LHCN-M2 (cell line): ENCODE measurements around the gene STRA6. TPM values are rescaled to one million over a fixed set of nuclear protein-coding genes. Genes with fewer than 3 reads are reported as not detected.
"Not testable (repeated sequence)": the region's sequence is repeated elsewhere in the genome, so short reads cannot be mapped to it uniquely, and the experiment has no call there.

ENCODE experiments used
- DNase-seq: peaks from one replicate; pipeline ENCODE4 v3.0.0-alpha.2; 2012; ENCODE audit warnings: low read depth
- total RNA-seq: library from RNA; depleted of rRNA; stranded (reverse); fragments of >200 nt; gene quantifications from 2 replicates; pipeline ENCODE4 v1.2.3, GENCODE V29; 2014

STRA6 gene
- total RNA-seq, 1 experiment from 2014 or later: not detected

GRCh38 chr15:74165461-74165860, 37.1 kb downstream of the STRA6 start:
- no peak for DNase-seq

GRCh38 chr15:74162195-74162536, 40.4 kb downstream of the STRA6 start:
- not testable (repeated sequence) for DNase-seq

DNA sequence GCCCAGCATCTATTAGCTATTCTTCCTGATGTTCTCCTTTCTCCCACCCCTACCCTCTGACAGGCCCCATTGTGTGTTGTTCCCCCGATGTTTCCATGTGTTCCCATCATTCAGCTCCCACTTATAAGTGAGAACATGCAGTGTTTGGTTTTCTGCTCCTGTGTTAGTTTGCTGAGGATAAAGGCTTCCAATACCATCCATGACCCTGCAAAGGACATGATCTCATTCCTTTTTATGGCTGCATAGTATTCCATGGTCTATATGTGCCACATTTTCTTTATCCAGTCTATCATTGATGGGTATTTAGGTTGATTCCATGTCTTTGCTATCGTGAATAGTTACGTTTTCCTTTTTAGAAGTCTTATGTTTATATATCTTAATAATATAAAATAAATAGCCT, 42.2 kb downstream of the STRA6 start:
- not testable (repeated sequence) for DNase-seq

GRCh38 chr15:74159773-74160172, 42.8 kb downstream of the STRA6 start:
- no peak for DNase-seq

DNA sequence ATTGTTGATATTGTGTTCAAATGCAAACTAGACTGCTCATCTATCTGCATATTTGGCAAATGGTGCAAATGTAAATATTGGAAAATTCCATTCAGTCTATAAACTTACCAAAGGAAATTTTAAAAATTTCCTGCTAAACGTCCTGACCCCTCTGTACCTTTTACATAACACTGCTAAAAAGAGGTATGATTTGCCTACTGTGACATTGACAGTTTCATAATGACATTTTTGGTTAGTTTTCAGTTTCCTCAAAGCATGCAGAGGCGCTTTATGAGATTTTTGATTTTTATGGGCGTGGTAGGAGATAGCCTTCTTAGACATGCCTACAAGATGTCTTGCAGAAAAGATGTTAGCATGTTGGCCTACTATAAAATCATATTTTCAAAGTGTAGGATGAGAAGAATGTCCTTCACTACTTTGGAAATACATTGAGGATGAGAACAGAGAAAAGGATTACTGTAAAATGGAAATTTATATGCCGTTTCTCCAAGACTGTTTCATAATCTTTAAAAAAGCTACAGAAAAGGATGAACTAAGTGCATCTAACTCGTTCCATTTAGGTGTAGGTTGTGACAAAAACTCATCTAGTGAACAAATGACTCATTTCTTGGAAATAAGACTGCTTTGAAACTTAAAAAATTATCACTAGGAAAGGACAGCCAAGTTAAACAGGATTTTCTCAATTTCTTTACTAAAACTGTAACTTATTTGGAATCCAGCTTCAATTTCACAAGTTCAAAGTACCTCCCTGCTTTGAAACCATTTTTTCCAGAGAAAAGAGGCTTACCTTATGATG, 43.5 kb downstream of the STRA6 start:
- no peak for DNase-seq

DNA sequence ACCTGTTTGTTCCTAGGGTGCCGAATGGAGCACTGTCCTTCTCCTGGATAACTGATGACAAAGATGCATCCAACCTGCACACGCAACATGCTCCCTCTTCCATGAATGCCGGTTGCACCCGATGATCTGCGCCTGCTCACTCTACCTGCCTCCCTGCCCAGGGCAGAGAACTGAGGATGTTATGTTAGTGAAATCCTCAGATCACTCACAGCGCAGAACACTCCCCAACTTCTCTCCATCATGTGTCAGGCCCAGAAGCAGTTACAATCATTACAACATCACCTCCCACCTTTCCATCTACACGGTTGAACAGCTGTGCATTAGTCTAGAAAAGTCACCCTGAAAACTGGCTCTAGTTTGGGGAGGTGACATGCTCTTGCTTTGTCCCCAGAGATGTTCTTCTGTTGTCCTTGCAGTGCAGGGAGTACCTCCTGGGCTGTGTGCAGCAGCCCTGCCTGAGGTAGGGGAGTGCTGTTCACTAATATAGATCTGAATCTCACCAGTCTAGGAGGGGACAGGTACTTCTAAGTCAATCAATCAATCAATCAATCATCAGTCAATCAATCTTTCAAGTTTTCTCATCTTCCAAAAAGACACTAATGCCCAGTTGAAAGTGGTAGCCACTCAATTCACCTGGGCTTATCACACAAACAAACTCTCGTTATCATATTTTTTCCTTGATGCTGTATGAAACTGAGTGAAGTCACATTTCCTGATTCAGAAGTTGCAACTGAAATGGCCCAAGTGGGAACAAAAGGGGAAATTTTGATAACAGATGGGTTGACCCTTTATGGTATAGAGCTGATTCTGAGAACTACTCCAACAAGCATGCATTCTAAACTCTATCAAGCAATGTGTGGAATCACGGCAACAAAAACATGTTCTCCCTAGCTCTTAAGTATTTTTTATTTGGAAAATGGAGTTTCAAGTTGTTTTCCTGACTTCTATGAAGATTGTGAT, 44.4 kb downstream of the STRA6 start:
- no peak for DNase-seq

- DNase-seq: no peak
Measured at GRCh38 chr15:74156678-74157411, 45.7 kb downstream of the STRA6 start.

- DNase-seq: no peak
Measured at GRCh38 chr15:74155766-74156417, 46.7 kb downstream of the STRA6 start.

DNA sequence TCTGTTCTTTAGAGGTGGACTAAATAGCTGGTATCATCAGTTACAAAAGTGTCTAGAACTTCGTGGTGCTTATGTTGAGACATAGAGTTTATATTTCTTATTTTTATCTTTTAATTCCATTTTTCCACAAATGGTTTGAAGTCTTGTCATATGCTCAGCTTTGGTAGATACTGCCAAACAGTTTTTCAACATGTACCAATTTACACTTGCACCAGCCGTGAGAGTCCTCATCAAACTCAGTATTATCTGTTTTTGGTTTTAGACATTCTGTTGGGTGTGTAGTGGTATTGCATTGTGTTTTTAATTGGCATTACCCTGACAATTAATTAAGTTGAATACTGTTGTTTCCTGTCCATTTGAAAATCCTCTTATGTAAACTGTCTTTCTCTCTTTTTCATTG, 55.5 kb downstream of the STRA6 start:
- no peak for DNase-seq

GRCh38 chr15:74146277-74146800, 56.2 kb downstream of the STRA6 start:
- no peak for DNase-seq

GRCh38 chr15:74144153-74144775, 58.3 kb downstream of the STRA6 start:
- no peak for DNase-seq

DNA sequence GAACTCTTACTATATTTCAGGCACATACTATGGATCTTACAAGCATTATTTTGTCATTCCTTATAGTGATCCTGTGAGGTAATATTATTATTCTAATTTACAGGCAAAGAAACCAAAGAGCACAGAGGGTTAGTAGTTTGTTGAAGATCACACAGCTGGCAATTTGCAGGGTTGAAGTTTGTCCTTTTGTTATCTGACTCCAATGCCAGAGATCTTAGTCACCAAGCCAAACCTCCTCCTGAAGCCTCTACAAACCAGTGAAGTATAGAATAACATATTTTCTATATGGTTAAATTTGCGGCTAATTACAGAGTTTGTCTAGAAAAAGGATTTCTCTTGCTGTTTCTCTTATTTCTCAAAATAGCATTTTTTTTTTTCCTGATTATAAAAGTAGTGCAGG, 61.0 kb downstream of the STRA6 start:
- DNase-seq: no peak

DNA sequence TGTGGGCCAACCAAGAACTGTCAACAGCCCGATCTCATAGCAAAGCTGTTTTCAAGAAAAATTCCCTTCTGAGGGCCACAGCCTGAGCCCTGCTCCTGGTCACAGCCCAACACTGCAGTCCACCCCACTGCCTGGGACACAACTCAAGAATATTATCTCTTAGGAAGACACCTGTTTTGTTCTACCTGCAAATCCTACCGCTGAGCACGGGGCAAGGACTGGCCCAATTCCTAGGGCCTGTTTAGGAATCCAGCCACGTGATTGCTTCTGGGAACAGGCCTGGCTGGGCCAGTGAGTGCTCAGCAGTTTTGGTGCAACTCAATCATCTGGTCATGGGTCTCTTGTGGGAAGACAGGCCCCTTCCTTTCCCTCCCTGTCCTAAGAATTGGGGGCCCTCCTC, 63.9 kb downstream of the STRA6 start:
- DNase-seq: no peak

DNA sequence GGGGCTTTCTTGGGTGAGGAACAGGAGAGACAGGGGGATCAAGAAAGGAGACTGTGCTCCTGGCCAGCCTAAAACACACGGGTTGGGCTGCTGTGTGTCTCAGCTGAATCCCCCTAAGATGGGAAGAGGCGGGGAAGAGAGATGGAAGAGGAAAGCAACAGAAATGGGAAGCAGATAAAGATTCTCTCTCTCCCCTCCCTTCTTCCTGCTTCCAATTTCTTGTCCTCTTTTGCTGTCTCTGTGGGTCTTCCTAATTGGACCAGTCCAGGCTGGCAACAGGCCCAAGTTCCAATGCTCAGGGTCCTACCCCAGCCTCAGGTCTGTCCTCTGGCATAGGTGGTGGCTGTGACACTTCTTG, 65.1 kb downstream of the STRA6 start:
- no peak for DNase-seq

- DNase-seq: no peak
Measured at GRCh38 chr15:74136814-74137536, 65.6 kb downstream of the STRA6 start.

DNA sequence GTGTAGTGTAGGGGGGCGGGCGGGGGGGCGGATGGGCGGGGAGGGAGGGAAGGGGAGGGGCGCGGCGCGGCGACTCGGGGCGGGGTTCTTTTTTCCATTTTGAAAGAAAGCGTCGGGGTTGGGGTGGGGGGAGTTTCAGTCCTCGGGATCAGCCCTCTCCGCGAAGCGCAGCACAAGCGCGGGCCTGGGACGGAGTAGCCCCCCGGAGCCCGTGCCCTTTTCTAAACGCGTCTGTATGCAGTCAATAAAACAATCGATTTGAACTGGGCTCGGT, 66.1 kb downstream of the STRA6 start:
- no peak for DNase-seq

GRCh38 chr15:74135041-74135565, 67.5 kb downstream of the STRA6 start:
- DNase-seq: no peak

DNA sequence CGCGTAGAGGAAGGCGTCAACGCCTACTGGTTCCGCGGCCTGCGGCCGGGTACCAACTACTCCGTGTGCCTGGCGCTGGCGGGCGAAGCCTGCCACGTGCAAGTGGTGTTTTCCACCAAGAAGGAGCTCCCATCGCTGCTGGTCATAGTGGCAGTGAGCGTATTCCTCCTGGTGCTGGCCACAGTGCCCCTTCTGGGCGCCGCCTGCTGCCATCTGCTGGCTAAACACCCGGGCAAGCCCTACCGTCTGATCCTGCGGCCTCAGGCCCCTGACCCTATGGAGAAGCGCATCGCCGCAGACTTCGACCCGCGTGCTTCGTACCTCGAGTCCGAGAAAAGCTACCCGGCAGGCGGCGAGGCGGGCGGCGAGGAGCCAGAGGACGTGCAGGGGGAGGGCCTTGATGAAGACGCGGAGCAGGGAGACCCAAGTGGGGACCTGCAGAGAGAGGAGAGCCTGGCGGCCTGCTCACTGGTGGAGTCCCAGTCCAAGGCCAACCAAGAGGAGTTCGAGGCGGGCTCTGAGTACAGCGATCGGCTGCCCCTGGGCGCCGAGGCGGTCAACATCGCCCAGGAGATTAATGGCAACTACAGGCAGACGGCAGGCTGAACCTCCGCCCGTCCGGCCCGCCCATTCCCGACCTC, 68.1 kb downstream of the STRA6 start:
- DNase-seq: no peak

DNA sequence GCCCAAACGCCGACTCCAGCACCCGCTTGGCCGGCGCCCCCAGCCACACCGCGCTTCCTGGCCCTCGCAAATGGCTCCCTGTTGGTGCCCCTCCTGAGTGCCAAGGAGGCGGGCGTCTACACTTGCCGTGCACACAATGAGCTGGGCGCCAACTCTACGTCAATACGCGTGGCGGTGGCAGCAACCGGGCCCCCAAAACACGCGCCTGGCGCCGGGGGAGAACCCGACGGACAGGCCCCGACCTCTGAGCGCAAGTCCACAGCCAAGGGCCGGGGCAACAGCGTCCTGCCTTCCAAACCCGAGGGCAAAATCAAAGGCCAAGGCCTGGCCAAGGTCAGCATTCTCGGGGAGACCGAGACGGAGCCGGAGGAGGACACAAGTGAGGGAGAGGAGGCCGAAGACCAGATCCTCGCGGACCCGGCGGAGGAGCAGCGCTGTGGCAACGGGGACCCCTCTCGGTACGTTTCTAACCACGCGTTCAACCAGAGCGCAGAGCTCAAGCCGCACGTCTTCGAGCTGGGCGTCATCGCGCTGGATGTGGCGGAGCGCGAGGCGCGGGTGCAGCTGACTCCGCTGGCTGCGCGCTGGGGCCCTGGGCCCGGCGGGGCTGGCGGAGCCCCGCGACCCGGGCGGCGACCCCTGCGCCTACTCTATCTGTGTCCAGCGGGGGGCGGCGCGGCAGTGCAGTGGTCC, 68.7 kb downstream of the STRA6 start:
- DNase-seq: no peak
